Posterior cingulate gyrus (tissue), 11 donors: ENCODE results near the gene GRK3.

Experiments
- DNase-seq, 10 donors: peaks; one replicate each; pipeline versions ENCODE4 v3.0.0 to v3.0.0-alpha.2; 2020 to 2021; ENCODE audit warnings: mixed read lengths in 3 of 10
- intact Hi-C: fragments of 100-400 bp; cut with DNase I; formaldehyde crosslinking; loops from one replicate; pipeline ENCODE4 v1.15.1; 2023

Gene GRK3

GRCh38 chr22:25651332-25652085 lies 87.0 kb downstream of the GRK3 start:
- intact Hi-C loops: no loop called here

GRCh38 chr22:25654676-25655075 lies 90.2 kb downstream of the GRK3 start:
- DNase-seq: peak in 2 of 10 donors; percentile 39 to 70
- intact Hi-C loops: no loop called here

More at GRCh38 chr22:25651332-25652085, 87.0 kb downstream of the GRK3 start:
- DNase-seq: no peak

- intact Hi-C loops: no loop called here
- no peak for DNase-seq
Measured at GRCh38 chr22:25655371-25655935, 91.0 kb downstream of the GRK3 start.

DNA sequence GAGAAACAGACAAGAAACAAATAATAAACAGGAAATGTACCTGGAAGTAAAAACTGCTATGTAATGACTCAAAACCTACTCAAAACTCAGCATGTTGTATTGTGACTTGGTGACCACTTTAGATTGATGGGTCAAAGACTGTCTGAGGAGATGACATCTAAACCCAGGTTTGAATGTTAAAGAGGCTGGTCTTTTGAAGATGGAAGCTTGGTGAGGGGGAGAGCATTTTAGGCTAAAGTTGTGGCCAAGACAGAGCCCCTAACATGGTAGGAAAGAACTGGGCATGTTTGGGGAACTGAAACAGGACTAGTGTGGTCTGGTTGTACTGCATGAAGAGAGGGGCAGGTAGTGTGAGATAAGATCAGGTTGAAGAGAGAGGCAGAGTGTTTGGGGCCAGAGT lies 92.2 kb downstream of the GRK3 start:
- intact Hi-C loops: no loop called here

DNA sequence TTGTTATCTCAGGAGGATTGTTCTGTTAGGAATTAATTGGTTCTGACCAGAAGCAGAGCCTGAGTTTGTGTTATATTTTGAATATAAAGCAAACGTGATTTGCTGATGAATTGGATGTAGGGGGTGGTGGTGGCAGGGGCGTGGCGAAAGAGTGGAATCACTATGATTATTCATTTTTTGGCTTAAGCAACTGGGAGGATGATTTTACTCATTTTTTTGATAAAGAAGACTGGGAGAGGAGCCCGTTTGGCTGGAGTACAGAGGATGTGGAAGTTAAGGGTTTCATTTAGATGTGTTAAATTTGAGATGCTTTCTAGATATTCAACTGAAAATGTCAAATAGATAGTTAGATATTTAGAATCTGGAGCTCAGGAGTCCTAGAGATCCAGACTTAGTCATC lies 94.2 kb downstream of the GRK3 start:
- peak in 1 of 10 donors; percentile 16 for DNase-seq
- intact Hi-C loops: no loop called here

More for the DNA sequence above, 92.2 kb downstream of the GRK3 start:
- DNase-seq: no peak

DNA sequence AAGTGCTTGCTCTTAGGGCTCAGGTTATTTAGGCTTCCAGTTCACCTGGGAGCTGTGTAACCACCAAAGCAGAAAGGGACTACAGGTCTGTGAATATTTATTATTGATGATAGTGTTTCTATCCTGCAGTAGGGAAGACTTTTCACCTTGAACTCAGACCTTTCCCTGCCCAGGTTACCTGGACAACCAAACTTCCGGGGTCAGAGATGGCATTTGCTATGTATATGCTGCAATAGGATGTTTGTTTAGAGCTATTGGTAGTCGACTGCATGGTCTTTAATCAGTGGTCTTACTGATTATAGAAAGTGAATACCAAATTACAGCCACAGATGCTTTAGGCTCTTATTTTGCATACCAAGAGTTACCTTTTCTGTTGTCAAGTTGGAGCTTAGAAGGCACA lies 94.9 kb downstream of the GRK3 start:
- intact Hi-C loops: no loop called here
- DNase-seq: no peak

GRCh38 chr22:25660336-25660735 lies 95.9 kb downstream of the GRK3 start:
- intact Hi-C loops: no loop called here
- no peak for DNase-seq

- intact Hi-C loops: no loop called here
- DNase-seq: no peak
Measured at GRCh38 chr22:25661073-25661472, 96.6 kb downstream of the GRK3 start.

DNA sequence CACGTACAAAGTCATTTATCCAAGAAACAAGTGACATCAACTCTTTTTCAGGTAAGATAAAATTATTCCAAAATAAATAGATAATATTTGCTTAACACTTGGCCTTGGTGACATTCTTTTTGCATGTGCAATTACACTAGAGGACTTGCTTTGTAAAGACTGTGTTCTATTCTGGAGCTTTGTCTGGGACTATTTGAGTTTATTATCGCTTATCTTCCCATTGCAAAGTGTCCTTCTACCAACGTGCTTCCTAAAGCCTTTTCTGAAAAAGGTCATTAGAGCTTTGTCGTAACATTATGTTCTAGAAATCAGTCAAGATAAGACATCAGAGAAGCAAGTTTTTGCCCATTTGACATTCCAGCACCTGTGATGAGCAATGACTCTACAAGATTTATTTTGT lies 99.2 kb downstream of the GRK3 start:
- intact Hi-C loops: no loop called here
- DNase-seq: no peak

DNA sequence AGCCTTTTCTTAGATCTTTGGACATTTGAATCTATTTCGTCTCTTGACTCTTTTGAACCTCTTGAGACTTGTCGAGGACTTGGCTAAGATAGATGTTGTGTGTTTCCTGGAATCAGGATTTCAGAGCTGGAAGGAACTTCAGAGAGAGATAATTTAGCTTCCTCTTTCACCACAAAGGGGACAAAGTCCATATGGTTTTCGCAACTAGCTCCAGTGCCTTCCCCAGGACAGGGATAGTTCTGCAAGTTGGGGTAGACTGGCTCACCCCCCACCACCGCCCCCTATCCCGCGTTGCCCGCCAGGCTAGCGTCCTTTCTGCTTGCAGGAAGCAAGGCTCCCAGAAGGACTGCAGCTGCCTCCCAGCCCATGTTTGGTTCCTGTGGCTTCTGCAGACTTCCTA lies 101.8 kb downstream of the GRK3 start:
- DNase-seq: peak in 1 of 10 donors; percentile 49
- intact Hi-C loops: no loop called here

- intact Hi-C loops: no loop called here
- DNase-seq: no peak
Measured at GRCh38 chr22:25668437-25668836, 104.0 kb downstream of the GRK3 start.

DNA sequence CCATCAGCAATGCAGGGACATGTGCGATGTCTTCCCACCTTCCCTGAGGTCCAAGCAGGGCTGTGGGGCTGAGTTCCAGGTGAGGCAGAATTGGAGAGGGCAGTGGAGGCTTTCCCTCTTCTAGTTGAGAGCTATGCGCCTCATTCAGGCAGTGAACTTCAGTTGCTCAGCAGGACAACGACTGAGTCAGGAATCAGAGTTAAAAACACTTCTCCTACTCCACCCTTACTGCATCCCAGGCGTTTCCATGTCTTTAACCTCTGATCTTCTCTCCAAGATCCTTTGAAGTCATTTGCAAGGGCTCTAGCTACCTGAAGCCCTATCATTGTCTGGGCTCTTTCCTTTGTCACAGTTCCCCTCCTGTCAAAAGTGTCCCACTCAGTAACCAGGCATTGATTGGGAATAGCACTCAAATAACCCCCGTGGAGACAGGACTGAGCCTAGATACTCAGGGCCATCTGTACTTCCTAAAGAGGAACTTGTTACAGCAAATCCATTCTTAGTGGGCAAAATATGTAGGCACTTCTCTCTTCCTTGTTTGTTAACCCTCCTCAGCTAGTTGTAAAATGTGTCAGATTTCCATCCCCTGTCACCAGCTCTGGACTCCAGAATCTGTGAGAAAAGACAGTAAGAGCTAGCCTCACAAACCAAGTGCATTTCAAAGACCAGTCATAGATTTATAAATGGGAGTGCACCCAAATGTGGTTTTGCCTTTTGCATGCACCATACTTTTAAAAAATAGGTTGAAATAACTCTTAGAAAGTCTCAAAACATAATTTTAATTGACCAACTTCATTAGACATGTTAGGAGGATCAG lies 105.0 kb downstream of the GRK3 start:
- DNase-seq: no peak
- intact Hi-C loops: no loop called here

GRCh38 chr22:25670070-25670461 lies 105.6 kb downstream of the GRK3 start:
- no peak for DNase-seq
- intact Hi-C loops: no loop called here

DNA sequence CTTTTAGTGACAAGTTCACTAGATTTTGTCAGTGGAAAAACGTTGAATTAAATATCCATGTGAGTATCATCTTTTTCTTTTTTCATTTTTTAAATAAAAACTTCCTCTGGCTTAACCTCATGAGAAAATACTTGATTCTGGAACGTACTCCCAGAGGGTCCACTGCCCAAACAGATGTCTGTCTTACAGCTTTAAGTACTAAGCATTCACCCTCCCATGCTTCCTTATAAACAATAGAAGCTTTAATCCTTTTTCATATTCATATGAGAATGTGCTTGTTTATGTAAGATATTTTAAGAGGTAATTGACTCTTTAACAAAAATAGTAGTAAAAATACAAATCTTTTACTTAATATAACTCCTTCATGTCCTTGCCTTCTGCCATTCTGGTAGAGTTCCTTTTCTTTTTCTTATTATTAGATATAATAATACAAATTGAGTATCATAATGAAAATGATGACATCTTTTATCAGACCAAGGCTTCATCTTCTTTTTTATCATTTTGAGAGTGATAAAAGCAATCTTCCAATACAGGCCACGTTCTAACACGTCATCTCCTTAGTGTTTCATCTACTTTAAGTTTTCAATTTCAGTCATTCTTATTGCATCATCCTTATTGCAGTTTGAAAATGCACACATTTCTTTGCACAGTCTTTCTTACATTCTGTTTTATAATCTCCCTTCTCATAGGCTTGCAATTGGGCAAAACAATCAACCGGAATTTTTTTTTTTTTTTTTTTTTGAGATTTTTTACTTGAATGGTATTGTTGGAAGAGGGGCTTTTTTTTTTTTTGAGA lies 108.0 kb downstream of the GRK3 start:
- no peak for DNase-seq
- intact Hi-C loops: no loop called here

GRCh38 chr22:25673713-25674112 lies 109.2 kb downstream of the GRK3 start:
- intact Hi-C loops: no loop called here
- no peak for DNase-seq

DNA sequence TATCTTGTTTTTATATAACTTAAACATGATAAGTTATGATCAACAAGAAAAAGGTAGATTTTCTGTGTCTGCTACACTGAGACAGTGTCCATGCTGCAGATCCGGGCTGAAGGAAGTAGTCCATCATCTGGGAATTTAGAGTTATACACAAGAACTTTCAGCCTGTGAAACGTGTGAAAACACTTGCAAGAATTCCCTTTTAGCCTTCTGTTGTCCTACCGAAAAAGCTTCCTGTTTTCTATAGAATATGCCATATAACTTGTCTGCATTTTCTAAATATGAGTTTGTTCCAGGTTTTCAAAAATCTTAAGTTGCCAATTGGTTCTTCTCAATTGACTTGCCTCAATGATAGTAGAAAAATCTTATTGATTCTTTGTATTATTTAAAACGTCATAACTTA lies 113.2 kb downstream of the GRK3 start:
- intact Hi-C loops: no loop called here
- DNase-seq: no peak

DNA sequence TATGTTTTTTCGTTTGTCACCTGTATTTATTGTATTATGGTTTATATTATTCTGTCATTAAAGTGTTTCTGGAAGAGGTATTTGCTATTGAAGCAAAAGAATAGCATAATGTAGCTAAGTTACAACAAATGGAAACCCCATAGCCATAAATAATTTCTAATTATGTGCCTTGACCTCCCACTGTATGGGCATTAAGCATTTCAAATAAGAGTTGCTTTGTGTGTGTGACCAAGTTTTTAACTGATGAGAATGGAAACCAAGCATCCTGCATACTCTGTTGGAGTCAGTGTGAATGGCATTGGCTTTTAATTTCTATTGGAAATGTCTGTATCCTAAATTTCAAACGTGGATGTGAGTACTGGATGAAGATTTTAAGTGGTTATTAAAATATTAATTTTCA lies 115.6 kb downstream of the GRK3 start:
- intact Hi-C loops: loop anchor here (10.0 kb wide), 1 partner anchor 55 kb away; no protein-coding TSS in a partner anchor
- DNase-seq: no peak

DNA sequence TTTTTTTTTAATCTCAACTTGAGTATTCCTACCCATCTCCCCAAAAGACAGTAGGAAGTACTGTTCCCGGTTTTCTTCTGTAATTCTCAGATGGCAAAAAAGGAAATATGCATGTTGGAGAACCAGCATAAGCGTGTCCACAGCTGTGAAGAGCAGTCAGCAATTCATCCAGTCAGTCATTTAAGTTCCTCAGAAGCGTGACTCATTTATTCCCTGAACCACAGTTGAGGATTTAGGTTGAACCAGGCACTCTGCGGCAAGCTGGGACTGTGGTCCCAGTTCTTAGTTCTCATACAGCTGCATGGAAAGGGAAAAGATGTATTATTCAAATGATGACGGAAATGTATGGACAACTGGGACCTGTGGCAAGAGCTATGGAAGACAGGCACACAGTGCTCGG lies 116.5 kb downstream of the GRK3 start:
- DNase-seq: no peak
- intact Hi-C loops: loop anchor here (10.0 kb wide), 1 partner anchor 56 kb away; no protein-coding TSS in a partner anchor

- no peak for DNase-seq
- intact Hi-C loops: loop anchor here (10.0 kb wide), 1 partner anchor 57 kb away; no protein-coding TSS in a partner anchor
Measured at GRCh38 chr22:25682109-25682508, 117.6 kb downstream of the GRK3 start.

DNA sequence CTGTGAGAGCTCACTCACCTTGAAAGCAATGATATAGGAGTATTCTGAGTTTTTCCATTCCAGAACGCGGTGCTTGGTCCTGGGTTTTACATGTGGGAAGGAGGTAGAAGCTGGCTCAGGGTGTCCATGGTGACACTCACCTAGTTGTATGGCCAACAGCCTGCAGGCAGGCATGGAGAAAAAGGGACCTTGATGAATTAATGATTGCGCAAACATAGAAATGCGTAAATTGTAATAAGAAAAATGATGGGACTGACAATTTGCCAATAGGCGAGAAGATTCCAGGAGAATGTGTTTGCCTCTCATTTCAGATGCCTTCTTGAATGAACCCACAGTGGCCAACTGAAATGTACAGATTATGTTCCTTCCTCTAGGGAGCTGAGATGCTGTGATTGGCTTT lies 124.2 kb downstream of the GRK3 start:
- DNase-seq: no peak
- intact Hi-C loops: loop anchor here (10.0 kb wide), 1 partner anchor 64 kb away; no protein-coding TSS in a partner anchor
